GM21423 (cell line): ENCODE measurements around the gene MRAS.
"Not testable (repeated sequence)": the region's sequence is repeated elsewhere in the genome, so short reads cannot be mapped to it uniquely, and the experiment has no call there.

Source experiments
- ATAC-seq: cut with Tn5 transposase; IDR thresholded peaks from one replicate; pipeline ENCODE4 v1.9.1; 2021; ENCODE audit warnings: mild to moderate bottlenecking, moderate library complexity; ENCODE audit not compliant: unreplicated experiment

The MRAS gene

GRCh38 chr3:138366006-138366759, 17.8 kb downstream of the MRAS start:
- ATAC-seq, result no peak

GRCh38 chr3:138367326-138367850, 19.0 kb downstream of the MRAS start:
- no peak for ATAC-seq

DNA sequence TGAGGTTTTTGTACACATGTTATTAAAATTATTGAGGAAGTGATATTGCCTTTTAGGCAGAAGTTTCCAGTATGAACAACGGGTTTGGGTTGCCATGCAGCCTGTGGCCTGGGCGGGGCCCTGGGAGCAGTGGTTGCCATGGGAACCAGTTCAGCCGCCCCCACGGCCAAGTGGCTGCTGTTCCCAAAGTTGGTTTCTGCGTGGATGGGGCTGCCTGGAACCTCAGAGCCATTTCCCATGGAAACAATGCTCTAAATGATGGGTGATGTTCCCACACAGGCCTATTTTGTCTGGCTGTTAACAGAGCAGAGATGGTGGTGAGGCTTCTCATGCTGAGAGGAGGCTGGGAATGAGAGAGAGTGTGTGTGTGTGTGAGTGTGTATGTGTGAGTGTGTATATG, 19.5 kb downstream of the MRAS start:
- no peak for ATAC-seq

DNA sequence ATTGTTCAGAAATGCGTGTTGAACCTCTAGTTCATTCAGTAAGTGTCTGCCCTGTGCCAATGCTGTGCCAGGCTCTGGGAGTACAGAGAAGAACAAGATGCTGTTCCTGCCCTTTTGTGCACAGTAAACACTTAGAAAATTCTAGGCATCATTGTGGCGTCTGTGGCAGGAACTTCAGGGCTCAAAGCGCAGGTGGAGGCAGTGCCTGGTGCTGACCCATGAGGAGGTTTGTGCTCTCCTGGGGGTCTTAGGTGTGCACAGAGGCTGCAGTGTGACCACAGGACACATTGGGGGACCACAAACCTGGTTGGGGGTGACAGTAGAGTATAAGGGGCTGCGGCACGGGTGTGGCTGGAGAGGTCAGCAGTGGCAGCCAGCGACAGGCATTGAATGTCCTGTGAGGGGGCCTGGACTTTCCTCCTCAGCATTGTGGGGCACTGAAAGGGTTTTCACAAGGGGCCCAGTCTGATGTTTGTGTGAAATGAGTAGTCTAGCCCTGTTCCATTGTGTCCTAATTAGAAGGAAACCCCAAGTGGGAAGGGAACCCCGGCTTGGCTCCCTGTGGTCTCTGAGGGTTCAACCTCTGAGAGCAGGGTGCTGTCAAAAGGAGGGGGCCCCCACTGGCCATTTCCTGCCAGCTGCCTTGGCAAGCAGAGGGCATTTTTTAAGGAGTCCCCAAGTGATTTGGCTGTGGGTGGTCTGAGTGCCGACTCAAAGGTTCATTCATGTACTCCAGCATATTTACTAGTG, 20.9 kb downstream of the MRAS start:
- no peak for ATAC-seq

GRCh38 chr3:138370321-138370720, 21.9 kb downstream of the MRAS start:
- no peak for ATAC-seq

DNA sequence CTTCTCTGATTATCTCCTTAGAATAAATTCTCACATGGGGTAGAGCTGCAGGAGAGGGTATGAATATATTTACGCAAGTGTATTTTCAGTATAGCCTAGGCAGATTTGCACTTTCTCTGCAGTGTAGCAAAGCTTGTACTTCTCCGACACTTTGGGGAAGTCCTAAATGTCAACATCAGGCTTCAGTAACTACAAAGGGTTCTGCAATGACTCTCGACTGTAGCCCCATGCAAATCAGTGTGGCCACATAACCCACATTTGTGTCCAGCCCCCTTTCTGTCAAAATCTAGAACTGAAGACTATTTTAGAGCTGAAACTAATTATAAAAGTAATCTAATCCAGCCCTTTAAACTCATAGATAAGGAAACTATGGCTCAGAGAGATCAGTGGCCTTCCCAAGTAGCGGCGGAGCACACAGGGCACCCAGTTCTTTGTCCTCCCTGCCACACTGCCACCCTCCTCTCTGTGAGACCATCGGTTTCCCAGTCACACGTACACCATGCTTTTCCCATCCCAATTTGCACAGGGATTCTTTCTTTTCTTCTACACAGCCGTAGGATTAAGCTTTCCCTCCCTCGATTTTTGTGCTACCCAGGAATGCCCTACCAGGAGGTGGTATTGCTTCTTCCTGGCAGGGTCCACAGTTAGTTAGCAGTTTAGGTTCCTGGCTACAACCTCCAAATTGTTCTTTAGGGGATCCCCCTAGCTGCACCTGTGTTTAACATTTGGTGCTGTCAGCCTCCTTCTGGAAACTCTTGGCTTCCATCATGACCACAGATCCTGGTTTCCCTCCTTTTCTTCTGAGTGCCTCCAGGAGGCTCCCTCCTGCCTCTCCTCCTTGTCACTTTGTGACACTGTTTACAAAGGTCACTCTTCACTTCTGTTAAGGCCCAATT, 22.9 kb downstream of the MRAS start:
- peak; percentile 100 for ATAC-seq

GRCh38 chr3:138373087-138373735, 24.8 kb downstream of the MRAS start:
- no peak for ATAC-seq

- no peak for ATAC-seq
These were observed 25.3 kb downstream of the MRAS start for GRCh38 chr3:138373736-138374094.

DNA sequence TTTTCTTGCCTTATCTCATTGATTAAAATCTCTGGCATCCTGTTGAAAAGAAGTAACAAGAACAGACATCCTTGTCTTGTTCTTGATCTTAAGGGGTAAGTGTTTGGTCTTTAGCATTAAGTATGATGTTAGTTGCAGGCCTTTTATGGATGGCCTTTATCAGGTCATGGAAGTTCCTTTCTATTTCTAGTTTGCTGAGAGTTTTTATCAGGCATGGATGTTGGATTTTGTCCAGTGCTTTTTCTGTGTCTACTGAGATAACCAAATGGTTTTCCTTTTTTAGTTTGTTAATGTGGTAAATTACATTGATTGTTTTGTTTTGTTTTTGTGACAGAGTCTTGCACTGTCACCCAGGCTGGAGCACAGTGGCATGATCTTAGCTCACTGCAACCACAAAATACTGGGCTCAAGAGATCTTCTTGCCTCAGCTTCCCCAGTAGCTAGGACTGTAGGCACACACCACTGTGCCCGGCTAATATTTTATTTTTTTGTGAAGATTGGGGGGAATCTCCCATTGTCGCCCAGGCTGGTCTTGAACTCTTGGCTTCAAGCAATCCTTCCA, 26.3 kb downstream of the MRAS start:
- ATAC-seq, result no peak

DNA sequence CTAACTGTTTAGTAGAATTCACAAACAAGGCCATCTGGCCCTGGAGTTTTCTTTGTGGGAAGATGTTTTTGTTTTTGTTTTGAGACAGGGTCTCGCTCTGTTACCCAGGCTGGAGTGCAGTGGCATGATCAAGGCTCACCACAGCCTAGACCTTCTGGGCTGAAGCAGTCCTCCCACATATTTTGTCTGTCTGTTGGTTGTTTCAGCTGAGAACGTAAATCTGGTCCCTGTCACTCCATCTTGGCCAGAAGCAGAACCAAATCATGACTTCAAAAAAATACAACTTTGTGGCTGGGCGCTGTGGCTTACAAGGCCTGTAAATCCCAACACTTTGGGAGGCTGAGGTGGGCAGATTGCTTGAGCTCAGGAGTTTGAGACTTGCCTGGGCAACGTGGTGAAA, 27.1 kb downstream of the MRAS start:
- ATAC-seq, result no peak

- ATAC-seq, result no peak
These were observed 28.3 kb downstream of the MRAS start for GRCh38 chr3:138376663-138377062.

DNA sequence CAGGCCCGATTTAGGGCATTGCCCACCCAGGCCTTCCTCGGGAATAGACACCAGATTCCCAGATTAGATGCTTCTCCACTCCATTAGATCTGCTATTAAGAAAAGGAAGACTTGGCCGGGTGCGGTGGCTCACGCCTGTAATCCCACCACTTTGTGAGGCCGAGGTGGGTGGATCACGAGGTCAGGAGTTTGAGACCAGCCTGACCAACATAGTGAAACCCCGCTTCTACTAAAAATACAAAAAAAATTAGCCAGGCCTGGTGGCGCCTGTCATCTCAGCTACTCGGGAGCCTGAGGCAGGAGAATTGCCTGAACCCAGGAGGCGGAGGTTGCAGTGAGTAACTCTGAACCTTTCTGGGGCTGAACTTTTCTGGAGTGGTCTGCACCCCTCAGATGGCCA, 28.8 kb downstream of the MRAS start:
- not testable (repeated sequence) for ATAC-seq

GRCh38 chr3:138377804-138378203, 29.4 kb downstream of the MRAS start:
- ATAC-seq, result no peak

GRCh38 chr3:138378331-138378730, 30.0 kb downstream of the MRAS start:
- ATAC-seq, result no peak

GRCh38 chr3:138378990-138379389, 30.6 kb downstream of the MRAS start:
- no peak for ATAC-seq

GRCh38 chr3:138381413-138381901, 33.1 kb downstream of the MRAS start:
- no peak for ATAC-seq

- ATAC-seq, result no peak
These were observed 33.8 kb downstream of the MRAS start for GRCh38 chr3:138381950-138382715.

DNA sequence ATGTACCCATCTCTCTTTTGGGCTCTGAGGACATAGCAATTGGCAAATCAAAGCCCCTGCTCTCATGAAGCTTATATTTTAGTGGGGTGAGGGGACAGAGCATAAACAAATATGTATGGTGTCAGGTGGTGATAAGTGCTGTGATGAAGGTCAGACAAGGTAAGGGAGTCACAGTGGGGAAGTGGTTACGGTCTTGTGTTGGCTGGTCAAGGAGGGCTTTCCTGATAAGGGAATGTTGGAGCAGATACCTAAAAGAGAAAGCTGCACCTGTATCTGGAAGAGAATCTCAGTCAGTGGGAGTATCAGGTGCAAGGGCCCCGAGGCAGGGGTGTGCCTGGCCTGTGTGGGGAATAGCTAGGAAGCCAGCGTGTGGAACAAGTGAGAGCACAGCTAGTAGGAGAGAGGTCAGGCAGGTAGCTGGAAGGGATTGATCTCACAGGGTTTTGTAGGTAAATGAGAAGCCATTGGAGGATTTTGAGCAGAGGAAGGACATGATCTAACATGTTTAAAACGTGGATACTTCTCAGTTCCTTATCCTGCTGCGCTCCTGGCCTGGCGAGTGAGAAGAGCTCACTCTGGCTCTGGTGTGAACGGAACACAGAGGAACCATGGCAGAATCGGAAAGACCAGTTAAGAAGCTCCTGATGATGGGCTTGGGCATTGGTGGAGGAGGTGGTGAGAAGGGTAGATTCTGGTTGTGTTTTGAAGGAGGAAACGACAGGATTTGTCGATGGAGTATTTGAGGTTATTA, 35.5 kb downstream of the MRAS start:
- ATAC-seq, result no peak

DNA sequence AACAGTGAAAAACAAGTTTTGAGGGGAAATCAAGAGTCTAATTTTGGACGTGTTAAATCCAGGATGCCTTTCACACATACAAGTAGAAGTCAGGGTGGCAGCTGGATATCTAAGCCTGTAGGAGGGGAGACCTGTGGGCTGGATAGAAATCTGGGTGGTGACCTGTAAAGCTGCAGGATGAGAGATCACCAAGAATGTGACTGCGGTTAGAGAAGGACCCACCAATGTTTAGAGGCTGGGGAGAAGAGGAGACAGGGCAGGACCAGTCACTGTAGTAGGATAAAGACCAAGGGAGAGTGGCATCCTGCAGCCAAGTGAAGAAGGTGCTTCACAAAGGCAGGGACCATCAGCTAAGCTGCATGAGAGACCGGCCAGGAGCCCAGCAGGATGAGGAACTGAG, 36.2 kb downstream of the MRAS start:
- no peak for ATAC-seq
